NCI-H2227 treated with DMSO at 0.1 percent for 48 hours (cell line): ENCODE results near the gene METTL1.

Experiments used
- DNase-seq: peaks from one replicate; lab custom pipeline; 2025; lab: John Stamatoyannopoulos, UW

The METTL1 gene

DNA sequence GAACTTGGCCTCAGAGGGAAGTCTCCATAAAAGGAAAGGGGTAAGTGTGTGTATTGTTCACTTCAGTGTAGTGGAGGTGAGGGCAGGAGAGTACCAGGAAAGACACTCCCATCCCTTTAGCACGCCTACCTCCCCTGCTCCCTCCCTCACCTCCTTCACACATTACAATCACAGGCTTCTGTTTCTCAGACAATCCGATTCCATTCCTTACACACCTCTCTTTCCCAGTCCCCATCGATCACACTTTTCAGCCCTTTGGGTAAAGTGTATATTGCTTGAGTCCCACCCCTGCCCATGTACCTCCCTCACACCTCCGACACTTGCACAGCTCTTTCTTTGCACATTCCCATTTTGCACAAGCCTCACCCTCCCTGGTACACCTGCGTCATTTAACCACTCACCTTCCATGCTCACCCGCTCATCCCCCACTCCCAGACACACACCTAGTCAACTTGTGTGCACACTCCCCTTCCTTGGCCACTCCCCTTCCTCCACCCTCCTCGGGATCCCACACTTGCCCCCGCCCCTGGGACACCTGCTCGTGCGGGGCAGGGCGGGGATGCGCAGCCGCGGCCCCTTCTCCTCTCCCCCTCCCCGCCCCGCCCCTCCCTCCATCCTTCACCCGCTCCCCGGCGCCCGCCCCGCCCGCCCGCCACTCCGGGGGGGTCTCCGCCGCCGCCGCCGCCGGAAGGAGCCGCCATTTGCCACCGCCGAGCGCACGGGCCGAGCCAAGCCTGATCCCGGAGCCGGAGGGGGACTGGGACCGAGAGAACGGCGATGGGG is 17.3 kb downstream of the METTL1 start, which contains the start of gene MARCHF9:
Gene MARCHF9 (plus strand): TSS at position 693 of the 783 bp plus-strand sequence. CDS start 426 bp downstream, outside the sequence.
- DNase-seq, result peak; percentile 66

DNA sequence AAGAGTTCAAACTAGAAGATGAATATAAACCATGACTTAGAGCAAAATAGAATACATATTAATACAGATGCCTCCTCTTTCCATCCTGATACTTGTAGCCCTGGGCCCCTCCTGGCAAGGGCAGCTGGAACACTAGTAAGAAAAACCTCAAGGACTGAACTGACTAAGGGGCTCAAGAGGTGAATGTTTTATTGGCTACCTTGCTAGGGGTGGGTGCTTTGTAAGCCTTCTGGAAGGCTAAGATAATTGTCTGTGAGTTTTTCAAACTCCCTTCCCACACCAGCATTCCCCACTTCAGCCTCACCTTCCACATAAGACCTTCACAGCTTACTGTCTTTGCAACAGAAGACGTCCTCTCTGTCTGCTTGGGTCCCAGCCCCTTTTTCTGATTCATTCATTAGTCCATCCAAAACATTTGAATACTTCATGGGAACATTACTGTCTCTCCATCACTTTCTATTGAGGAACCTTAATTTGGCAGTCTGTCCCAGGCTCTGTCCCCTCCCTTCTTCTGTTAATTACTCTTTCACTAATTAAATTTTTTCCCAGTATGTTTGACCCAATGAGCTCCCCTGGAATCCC is 18.1 kb downstream of the METTL1 start:
- no peak for DNase-seq

DNA sequence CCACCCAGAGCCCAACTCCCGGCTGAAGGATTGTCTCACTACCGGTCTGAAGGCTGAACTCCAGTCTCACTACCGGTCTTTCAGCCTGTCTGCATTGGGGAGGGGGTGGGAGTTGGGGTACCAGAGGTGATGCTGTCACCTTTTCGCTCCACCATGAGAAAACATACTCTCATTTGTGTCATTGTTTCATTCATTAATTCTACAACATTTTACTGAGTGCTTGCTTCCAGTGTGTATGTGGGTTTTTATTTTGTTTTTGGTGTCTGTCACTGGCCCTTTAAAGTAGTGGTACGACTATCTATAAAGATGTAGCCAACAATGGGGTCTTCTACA is 19.3 kb downstream of the METTL1 start:
- no peak for DNase-seq

DNA sequence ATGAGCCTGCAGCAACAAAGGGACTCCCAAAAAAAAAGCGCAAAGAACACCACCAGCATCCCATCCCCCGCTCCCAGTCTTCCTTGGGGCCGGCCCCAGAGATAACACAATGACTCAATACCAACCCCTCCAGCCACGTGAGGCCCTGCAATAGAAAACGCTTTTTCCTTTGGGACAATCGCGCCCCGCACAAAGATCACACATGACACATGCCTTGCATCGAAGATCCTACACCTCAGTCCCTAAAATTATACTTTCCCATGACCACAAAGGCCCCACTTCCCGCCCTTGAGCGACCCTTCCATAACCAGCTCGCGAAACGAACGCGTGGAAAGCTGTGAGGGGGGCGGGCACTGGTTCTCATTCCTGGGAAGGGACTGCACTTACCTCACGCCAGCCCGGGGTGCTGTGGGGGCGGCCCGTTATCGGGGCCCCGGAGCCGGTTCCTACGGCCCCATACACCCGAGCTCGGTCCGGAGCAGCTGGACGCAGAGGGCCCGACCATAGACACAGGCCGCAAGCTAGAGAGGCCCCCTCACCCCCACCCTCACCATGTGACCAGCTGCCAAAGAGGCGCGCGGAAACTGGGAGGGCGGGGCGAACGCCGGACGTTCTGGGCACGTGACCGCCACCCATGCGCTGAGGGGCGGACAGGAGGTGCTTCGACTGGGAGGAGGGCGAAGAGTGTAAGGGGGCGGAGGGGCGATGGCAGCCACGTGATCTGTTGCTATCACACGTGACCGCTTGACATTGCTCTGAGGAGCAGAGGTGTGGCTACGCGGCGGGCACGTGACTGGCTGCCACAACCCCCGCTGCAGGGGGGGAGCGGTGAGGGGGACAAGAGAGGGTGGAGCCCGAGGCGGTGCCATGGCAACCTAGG is 19.9 kb downstream of the METTL1 start, which contains the start of gene CDK4:
Gene CDK4 (minus strand): TSS at position 523 of the 880 bp plus-strand sequence. CDS start 593 bp downstream, outside the sequence.
- peak; percentile 93 for DNase-seq

DNA sequence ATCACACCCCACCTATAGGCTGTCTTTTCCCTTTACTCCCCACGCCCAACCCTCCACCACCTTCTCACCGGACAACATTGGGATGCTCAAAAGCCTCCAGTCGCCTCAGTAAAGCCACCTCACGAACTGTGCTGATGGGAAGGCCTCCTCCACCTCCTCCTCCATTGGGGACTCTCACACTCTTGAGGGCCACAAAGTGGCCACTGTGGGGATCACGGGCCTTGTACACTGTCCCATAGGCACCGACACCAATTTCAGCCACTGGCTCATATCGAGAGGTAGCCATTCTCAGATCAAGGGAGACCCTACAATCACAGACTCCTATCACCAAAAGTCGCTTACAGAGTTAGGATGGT is 20.5 kb downstream of the METTL1 start:
- no peak for DNase-seq

DNA sequence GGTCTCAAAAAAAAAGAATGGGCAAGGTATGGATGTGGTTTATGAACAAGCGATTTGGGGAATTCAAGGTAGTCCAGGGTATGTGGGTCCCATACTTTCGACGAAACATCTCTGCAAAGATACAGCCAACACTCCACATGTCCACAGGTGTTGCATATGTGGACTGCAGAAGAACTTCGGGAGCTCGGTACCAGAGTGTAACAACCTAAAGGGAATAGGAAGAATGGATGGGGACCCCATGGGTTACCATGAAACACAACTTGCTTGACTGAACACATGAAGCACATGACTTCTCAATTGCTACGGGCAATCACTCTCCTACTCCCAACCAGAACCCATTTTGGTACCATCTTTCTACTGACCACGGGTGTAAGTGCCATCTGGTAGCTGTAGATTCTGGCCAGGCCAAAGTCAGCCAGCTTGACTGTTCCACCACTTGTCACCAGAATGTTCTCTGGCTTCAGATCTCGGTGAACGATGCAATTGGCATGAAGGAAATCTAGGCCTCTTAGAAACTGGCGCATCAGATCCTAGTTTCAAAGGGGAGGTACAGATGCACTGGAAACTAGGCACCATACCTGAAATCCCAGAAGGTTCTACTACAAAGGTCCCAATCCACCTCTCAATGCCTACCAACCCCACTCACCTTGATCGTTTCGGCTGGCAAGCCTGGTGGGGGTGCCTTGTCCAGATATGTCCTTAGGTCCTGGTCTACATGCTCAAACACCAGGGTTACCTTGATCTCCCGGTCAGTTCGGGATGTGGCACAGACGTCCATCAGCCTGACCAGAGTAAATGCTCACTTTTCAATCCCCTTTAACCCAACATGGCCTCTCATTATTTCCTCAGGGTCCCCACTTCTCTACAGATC is 21.1 kb downstream of the METTL1 start:
- no peak for DNase-seq

DNA sequence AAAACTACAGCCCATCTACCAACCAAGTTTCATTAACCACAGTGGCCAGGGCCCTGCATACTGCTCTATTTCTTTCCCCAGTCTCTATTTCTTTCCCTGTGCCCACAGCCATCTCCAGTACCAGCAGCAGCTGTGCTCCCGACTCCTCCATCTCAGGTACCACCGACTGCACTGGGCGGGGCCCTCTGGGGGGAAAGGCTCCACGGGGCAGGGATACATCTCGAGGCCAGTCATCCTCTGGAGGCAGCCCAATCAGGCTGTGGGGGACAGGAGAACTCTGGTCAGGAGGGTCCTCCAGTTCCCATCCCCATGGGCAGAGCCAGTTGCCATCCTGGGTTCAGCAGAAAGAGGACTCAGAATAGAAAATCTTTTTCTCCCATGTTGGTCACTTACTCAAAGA is 22.8 kb downstream of the METTL1 start:
- DNase-seq, result no peak

DNA sequence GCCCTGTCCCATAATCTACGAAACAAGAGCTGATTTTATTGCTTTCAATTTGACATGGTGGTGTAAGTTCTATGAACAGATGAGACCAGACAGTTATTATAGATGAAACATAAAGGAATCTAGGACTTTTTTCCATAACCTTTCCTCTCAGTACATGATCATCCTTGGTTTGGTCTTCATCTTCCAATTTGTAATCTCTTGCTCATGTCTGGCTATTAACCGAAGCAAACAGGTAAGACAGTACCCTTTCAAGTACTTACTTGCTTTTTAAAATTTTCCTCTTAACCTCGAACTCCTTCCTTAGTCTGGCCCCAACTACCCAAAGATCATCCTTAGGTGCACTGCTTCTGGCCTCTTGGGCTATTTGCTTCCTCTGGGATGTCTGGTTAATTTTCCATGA is 25.9 kb downstream of the METTL1 start:
- no peak for DNase-seq

DNA sequence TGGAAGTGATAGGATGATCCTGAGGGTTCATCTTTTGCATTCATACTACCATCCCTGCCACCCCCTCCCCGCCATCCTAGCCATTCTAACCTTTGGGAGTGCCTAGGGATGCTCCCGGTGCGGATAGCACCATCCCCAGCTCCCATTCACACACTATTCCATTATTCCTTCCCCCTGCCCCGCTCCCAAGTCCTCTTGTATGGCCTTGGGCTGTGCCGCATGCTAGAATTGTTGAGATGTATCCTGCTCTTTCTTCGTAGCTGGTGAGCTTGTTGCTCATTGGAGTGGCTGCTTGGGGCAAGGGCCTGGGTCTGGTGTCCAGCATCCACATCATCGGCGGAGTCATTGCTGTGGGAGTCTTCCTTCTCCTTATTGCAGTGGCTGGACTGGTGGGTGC is 26.4 kb downstream of the METTL1 start:
- no peak for DNase-seq

DNA sequence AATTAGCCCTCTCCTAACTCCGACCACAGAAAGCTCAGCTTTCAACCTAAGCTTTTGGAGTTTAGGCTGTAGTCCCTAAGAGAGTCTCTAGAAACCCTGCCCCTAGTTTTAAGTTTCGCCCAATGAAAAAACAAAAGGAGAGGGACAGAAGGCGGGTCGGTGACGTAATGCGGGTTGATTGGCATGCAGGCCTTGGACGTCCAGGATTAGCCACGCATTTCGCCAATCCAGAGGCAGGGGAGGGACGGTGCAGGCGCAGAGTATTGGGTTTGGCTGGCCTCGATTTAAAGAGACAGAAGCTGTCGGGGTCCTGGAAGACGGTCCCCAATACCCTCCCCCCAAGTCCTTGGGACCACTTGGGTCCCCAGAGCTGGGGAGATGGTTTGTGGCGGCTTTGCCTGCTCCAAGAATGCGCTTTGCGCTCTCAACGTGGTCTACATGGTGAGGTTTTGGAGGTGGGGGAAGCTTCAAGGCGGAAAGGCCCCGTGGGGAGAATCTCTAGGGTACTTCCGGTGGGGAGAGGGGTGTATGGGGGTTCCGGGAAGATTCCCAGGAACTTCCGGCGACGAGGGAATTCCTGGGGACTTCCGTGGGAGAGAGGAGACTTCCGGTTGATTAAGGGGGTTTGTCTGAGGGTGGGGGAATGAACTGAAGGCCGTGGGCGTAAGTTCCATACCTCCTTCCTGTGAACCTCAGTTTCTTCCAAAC is 27.0 kb downstream of the METTL1 start, which contains the start of gene TSPAN31:
Gene TSPAN31 (plus strand): TSS at position 263 of the 708 bp plus-strand sequence. CDS start 116 bp downstream, at position 379.
- DNase-seq, result peak; percentile 94

DNA sequence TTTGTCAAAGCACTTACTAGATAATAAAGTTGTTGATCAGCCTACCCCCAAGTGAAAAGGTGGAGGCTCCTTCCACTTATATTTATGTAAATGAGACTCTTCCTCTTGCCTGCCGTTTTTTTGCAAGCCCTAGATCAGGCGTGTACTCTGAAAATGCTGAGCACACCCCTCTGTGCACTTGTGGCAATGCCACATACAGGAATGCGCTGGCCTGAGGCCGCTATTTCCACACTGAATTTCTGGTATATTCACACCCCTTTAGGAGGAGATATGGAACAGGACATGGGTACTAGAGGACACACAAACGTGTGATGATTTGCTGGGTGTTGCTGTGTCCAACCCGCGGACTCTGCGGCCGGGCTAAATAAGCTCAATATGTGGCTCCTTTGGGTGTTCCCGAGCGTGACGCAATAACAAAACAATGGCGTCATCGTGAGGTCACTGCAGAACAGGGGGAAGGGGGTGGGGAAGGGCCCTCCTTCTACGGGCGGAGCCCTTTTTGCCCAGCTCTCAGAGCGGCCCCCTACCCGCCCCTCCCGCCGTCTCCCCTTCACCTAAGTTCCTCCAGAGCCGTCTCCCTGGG is 27.6 kb downstream of the METTL1 start:
- DNase-seq, result peak; percentile 92

DNA sequence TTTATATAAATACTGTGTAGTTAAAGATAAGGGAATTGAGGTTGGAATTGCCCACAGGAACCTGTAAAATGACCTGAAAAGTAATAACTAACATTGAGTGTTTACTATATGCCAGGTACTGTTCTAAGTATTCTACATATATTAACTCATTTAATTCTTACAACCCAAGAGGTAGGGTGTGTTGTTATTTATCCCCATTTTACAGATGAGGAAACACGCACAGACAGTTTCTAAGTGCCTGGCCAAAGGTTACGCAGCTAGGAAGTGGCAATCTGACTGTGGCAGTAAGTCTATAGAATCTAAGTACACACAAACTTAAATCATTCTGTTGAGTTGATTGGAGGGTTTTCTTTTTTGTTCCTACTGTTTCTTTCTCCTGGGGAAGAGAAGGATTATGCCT is 28.1 kb downstream of the METTL1 start:
- DNase-seq, result no peak

DNA sequence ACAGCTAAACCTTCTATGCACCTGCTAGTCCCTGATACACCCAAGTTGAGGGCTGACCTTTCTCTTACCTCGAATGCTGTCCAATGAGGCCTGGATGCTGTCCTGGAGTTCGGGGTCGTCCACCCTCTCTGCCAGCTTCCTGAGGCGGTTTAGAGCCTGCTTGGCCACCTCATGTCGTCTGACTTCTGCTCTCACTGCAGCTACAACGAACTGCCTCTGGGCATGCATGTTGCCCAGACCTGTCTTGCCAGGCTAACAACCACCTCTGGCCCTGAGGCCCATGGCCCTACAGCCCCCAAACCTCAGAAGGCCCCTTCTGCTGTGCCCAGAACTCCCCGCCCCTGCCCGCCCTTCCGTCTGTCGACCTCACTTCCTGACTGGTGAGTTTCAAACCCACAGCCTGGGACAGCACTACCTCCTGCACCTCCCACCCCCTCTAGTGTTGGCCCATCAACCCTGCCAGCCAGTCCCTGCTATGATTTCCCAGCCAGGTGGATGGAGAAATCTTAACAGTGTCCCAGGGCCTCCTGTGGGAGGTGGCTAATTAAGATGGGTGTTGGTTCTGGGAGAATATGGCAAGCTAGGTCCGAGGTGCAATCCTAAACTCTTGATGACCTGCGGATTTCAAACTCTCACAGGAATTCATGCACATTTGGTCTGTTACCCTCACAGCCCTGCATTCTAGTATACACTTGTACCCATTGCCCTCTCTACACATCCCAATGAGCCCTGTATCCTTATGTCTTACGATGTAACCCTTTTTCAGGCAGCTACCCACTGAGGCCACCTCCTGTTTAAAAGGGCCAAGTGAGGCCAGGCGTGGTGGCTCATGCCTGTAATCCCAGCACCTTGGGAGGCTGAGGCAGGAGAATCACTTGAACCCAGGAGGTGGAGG is 29.8 kb downstream of the METTL1 start:
- no peak for DNase-seq

DNA sequence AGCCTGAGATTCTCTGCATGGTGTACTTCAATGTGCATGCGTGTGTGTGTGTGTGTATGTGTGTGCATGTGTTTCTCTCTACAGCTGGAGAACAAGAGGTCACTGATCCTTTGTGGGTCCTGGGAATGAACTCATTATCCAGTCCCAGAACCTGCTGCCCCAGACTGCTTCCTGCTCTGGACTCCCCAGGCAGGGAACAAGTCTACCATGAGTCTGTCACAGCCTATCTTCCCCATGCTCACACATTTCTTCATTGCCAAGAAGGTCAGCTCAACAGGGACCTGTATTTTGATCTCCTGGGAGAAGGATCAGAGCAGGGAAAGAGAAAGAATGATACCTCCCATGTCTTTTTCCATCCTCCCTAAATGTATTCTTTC is 30.5 kb downstream of the METTL1 start:
- DNase-seq, result no peak

DNA sequence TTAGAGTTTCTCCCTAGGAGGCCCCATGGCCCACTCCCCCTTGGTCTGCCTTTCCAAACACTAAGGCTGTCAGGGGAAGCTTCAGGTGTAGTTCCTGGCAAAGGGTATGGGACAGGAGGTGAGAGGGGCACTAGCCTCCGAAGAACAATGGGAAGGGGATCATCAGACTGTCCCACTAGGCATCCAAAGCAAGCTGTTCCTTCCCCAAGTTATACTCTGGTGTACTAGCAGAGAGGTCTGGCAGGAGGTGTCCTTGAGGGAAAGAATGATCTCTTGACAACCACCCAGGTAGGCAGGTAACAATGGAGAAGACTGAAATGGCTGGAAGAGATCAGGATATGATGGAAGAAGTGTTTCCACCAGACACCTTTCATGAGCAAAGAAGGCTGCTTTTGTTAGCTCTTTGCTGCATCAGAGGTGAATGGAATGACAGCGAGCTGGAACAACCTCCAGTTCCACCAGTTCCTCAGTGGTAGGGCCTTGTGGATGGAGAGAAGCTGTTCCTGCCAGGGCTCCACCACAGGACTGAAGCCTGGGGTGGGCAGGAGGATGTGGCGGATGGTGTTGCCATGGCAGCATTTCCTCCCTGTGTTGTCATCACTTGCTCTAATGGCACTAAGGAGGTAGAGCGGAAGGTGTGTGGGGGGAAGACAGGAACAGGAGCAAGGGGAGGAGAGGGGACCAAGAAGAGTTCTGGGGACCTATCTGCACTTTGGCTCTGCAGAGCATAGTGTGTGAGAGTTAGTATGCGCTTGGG is 31.1 kb downstream of the METTL1 start:
- DNase-seq, result no peak

DNA sequence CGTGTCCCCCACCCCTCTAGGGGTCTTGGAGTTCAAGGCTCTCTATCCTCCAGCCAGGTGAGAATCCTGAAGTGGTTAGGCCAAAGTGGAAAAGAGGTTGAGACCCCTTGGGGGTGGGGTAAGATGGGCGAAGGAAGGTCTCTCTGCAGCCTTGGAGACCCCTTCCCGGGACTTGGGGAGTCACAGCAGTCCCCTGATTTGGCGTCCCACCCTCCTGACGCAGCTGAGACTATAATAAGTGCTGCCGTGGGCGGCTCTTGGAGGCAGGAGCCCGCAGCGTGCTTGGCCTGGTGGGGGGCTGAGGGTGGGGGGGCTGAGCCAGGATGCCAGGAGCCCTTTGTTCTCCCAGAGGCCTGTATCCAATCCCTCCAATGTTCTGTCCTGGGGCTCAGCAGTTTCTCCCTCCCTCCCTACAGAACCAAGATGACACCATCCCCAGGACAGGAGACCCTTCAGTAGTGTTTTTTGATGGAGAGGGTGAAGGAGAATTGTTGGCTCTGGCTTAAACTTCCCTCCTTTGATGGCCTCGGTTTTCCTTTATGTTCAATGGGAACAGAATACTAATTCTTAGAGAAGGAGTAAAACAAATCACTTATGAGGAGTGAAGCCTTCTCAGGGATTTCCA is 31.9 kb downstream of the METTL1 start:
- DNase-seq, result no peak

DNA sequence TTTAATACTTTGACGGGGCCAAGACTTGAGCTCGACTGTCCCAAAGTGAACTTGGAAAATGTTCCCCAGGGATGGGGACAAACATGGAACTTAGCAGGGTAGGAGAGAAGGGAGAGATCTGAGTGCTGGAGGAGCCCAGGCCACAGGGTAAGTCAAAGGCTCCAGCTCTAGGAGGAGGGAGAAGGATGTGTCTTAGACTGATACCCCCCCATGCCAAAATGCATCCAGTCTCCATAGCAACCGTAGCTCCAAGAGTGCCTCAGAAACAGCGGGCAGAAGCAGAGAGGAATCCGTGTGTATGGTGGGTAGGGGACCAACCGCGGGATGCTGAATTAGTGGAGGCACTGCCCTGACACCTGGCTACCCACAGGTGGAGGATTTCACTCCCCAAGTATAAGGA is 32.5 kb downstream of the METTL1 start:
- DNase-seq, result no peak

DNA sequence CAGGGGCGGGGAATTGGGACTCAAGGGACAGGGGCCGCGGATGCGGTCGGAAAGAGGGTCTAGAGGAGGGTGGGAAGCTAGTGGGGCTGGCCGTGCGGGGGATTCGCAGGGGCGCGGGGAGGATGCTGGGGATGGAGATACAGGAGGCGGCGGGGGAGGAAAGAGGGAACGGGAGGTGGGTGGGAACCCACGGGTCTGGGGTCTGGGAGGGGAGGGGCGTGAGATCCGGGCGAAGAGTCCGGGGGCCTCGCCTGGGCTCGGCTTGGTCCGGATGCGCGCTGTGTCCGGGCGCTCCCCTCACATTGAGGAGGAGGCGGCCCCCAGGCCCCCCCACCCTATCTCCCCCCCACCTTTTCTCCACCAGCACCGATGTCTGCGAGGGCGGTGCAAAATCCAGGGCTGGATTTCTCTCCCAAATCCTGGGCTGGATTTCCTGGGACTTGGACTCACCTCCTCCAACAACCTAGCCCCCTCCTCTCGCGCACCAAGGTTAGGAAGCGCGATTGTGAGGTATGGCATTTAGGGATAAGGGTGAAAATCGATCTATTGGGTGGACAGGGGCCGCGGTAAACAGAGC is 33.2 kb downstream of the METTL1 start, which contains the start of gene AGAP2:
Gene AGAP2 (minus strand): TSS at position 82 of the 577 bp plus-strand sequence. CDS start 496 bp downstream, outside the sequence.
- peak; percentile 27 for DNase-seq
